ENCODE results near the gene PFN4. TPM values are rescaled to one million over a fixed set of nuclear protein-coding genes. Genes with fewer than 3 reads are reported as not detected.
"Not testable (repeated sequence)": the region's sequence is repeated elsewhere in the genome, so short reads cannot be mapped to it uniquely, and the experiment has no call there.

Gene PFN4
- polyA plus RNA-seq, 2 of the 4 experiments (the other 2 are of a cell fraction), result 1.6 to 2.3 TPM

DNA sequence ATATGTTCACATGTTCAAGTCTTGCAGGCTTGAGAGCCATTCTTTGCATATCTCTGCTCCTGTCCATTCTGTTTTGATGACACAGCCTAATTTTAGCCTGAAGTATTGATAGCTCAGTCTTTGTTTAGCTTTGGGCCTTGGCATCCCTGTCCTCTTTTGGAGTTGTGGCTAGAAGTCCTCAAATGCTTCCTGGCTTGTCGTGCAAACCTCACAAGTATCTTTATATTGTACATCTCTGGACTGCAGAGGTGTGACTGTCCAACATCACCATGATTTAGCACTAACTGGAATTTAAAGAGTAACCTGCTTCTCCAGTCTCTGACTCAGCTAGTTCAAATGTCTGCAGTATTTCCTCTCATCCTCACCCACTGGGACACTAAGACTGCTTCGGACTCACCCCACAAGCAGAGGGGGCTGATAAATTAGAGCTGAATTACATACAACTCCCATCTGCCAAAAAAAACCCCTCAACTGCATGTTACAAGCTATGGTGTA is 11.7 kb downstream of the PFN4 start:
- CTCF ChIA-PET, result interaction anchor here (1.0 to 3.7 kb wide), 9 partner anchors 8 to 116 kb away, joined by 3 to 34 read pairs (median 6); partner anchors contain the start of genes FAM228B and TP53I3
- ATAC-seq (peak; percentile 91 to 93), DNase-seq (ENCODE audit: low read depth in 1 of 2, low spot score in 1 of 2) (peak; percentile 48 to 85), FAIRE-seq (no peak)
- Histone ChIP-seq H3K4me2 (peak overlapping the region; percentile 53), H3K4me1 (peaks cover 34% of the 10 kb centered on the region), H3K9me3 (0 out of 3 replicates have a peak, but pooled peaks cover 6% of the 10 kb centered on the region), H3K27ac (peak overlapping the region; percentile 69 to 85), H3K4me3 (no peak overlapping the region)
- 6% methylated on average over 2 of the region's 2 CpGs for WGBS (ENCODE audit: missing lambda C conversion rate)
- TF ChIP-seq SMC3 (IDR thresholded peaks at IDR 0.05) (no peak), CHD4 (IDR thresholded peaks at IDR 0.05; ENCODE audit: borderline replicate concordance) (no peak), MAFK (IDR thresholded peaks at IDR 0.05; ENCODE audit: partially characterized antibody) (peak; percentile 96), POLR2AphosphoS2 (conservative IDR thresholded peaks at IDR 0.05; ENCODE audit: low read length) (no peak), EP300 (IDR thresholded peaks at IDR 0.05) (peak in 1 of 2 experiments; percentile 27; a peak in 1 of 5 replicates), PHF8 (IDR thresholded peaks at IDR 0.05; ENCODE audit: borderline replicate concordance, low read depth) (no peak), RARB (CRISPR knock-in tag; IDR thresholded peaks at IDR 0.05) (no peak), HOXA7 (CRISPR knock-in tag; IDR thresholded peaks at IDR 0.05) (peak; percentile 30; the same call in 1 of the 2 replicates), ZFP36 (IDR thresholded peaks at IDR 0.05; ENCODE audit: borderline replicate concordance, partially characterized antibody) (no peak), NFE2L2 (conservative IDR thresholded peaks at IDR 0.05; ENCODE audit: low read length) (peak; percentile 74), GATA3 (IDR thresholded peaks at IDR 0.05; ENCODE audit: borderline replicate concordance) (peak; percentile 25; the same call in 1 of the 2 replicates), EHF (CRISPR knock-in tag; IDR thresholded peaks at IDR 0.05) (no peak), HOXB5 (CRISPR knock-in tag; IDR thresholded peaks at IDR 0.05) (no peak), ESRRA (IDR thresholded peaks at IDR 0.05; ENCODE audit: borderline replicate concordance, low read length) (no peak), NPAS2 (CRISPR knock-in tag; IDR thresholded peaks at IDR 0.05; ENCODE audit: borderline replicate concordance) (no peak), HEYL (CRISPR knock-in tag; IDR thresholded peaks at IDR 0.05) (no peak), HOXB13 (CRISPR knock-in tag; IDR thresholded peaks at IDR 0.05; ENCODE audit: low read depth) (peak; percentile 44; the same call in 1 of the 2 replicates), RNF2 (IDR thresholded peaks at IDR 0.05; ENCODE audit: borderline replicate concordance, low read depth) (no peak)
- TF ChIP-seq, protein P1, sequence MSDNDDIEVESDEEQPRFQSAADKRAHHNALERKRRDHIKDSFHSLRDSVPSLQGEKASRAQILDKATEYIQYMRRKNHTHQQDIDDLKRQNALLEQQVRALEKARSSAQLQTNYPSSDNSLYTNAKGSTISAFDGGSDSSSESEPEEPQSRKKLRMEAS (IDR thresholded peaks at IDR 0.05), result peak; percentile 38; the same call in 1 of the 2 replicates
- TF ChIP-seq, protein P2, sequence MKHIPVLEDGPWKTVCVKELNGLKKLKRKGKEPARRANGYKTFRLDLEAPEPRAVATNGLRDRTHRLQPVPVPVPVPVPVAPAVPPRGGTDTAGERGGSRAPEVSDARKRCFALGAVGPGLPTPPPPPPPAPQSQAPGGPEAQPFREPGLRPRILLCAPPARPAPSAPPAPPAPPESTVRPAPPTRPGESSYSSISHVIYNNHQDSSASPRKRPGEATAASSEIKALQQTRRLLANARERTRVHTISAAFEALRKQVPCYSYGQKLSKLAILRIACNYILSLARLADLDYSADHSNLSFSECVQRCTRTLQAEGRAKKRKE (CRISPR knock-in tag; IDR thresholded peaks at IDR 0.05; ENCODE audit: low read depth), result peak; percentile 18; the same call in 1 of the 2 replicates
- TF ChIP-seq, protein P3, sequence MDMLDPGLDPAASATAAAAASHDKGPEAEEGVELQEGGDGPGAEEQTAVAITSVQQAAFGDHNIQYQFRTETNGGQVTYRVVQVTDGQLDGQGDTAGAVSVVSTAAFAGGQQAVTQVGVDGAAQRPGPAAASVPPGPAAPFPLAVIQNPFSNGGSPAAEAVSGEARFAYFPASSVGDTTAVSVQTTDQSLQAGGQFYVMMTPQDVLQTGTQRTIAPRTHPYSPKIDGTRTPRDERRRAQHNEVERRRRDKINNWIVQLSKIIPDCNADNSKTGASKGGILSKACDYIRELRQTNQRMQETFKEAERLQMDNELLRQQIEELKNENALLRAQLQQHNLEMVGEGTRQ (IDR thresholded peaks at IDR 0.05), result no peak
- POLR2A ChIA-PET, result interaction anchor here (0.6 to 2.8 kb wide), 5 partner anchors 10 to 35 kb away, joined by 3 to 37 read pairs (median 4); partner anchors contain the start of genes PFN4, SF3B6 and TP53I3

DNA sequence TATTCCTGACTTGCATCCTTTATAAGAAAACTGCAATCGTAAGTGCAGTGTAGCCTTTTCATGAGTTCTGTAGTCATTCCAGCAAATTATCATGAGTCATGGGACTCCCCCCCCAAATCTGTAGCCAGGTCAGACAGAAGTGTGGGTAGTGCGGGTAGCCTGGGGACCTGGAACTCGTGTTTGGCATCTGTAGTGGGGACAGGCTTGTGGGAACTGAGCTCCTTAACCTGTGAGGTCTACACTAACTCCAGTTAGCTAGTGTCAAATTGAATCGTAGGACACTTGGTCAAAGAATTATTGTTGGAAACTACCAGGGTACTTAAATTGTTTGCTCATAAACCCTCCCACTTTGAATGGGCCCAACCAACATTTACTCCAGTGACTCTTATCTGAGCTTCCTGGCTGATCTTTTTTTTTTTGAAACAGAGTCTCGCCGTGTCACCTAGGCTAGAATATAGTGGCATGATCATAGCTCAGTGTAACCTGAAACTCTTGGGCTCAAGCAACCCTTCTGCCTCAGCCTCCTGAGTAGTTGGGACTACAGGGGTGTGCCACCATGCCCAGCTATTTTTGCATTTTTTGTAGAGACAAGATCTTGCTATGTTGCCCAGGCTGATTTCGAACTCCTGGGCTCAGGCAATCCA is 12.4 kb downstream of the PFN4 start:
- no peak for TF ChIP-seq FOSL2 (IDR thresholded peaks at IDR 0.05)
- peak; percentile 44 for TF ChIP-seq FOSL2 (CRISPR knock-in tag; IDR thresholded peaks at IDR 0.05)
- TF ChIP-seq, protein P4, sequence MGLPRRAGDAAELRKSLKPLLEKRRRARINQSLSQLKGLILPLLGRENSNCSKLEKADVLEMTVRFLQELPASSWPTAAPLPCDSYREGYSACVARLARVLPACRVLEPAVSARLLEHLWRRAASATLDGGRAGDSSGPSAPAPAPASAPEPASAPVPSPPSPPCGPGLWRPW (IDR thresholded peaks at IDR 0.05), result no peak
- TF ChIP-seq GATA3 (IDR thresholded peaks at IDR 0.05; ENCODE audit: borderline replicate concordance), result no peak
- TF ChIP-seq EHMT2 (IDR thresholded peaks at IDR 0.05; ENCODE audit: low read depth), result no peak
- no peak for TF ChIP-seq RFX5 (IDR thresholded peaks at IDR 0.05)
- no peak for FAIRE-seq
- POLR2A ChIA-PET, result interaction anchor here (0.6 to 2.8 kb wide), 7 partner anchors 9 to 64 kb away, joined by 3 to 37 read pairs (median 3); partner anchors contain the start of genes TP53I3 and WDCP
- peak overlapping the region; percentile 69 to 85 for H3K27ac ChIP-seq
- H3K4me3 ChIP-seq, result no peak overlapping the region
- peak in 1 of 2 experiments; percentile 52; a peak in 3 of 6 replicates for ATAC-seq
- H3K9me3 ChIP-seq, result 0 out of 3 replicates have a peak, but pooled peaks cover 6% of the 10 kb centered on the region
- H3K4me1 ChIP-seq, result peaks cover 39% of the 10 kb centered on the region
- 66% methylated on average over 7 of the region's 7 CpGs for WGBS (ENCODE audit: missing lambda C conversion rate)
- H3K4me2 ChIP-seq, result peak overlapping the region; percentile 53
- peak in 1 of 2 experiments; percentile 27 for DNase-seq (ENCODE audit: low read depth in 1 of 2, low spot score in 1 of 2)
- CTCF ChIA-PET, result interaction anchor here (1.2 to 3.7 kb wide), 6 partner anchors 8 to 31 kb away, joined by 3 to 34 read pairs (median 6); partner anchors contain the start of genes FAM228B and TP53I3

DNA sequence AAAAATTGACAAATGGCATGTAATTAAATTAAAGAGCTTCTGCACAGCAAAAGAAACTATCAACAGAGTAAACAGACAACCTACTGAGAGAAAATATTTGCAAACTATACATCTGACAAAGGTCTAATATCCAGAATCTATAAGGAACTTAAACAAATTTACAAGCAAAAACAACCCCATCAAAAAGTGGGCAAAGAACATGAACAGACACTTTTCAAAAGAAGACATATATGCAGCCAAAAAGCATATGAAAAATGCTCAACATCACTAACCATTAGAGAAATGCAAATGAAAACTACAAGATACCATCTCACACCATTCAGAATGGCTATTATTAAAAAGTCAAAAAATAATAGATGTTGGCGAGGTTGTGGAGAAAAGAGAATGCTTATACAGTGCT is 13.7 kb downstream of the PFN4 start:
- not testable (repeated sequence) for ATAC-seq; FAIRE-seq; H3K4me3 ChIP-seq; DNase-seq (ENCODE audit: low read depth in 1 of 2, low spot score in 1 of 2); H3K4me2 ChIP-seq; H3K9me3 ChIP-seq; H3K27ac ChIP-seq
- CTCF ChIA-PET, result interaction anchor here (3.7 kb wide), 1 partner anchor 25 kb away, joined by 34 read pairs; the partner anchor contains the start of gene TP53I3
- POLR2A ChIA-PET, result interaction anchor here (0.6 to 2.8 kb wide), 3 partner anchors 25 to 78 kb away, joined by 3 to 37 read pairs (median 11); partner anchors contain the start of gene TP53I3
- peaks cover 43% of the 10 kb centered on the region for H3K4me1 ChIP-seq
- 94% methylated on average over 1 of the region's 1 CpG for WGBS (ENCODE audit: missing lambda C conversion rate)
